Adrenal gland (tissue), 5 donors: Measurements from ENCODE around the gene LENG9.

ENCODE experiments used
- POLR2A ChIP-seq, 2 donors: fragments of 450-650 bp; IDR thresholded peaks; one replicate each; pipeline ENCODE4 v1.6.1; 2017; ENCODE audit warnings: antibody characterized with exemption in 2 of 2, mild to moderate bottlenecking in 2 of 2, moderate library complexity in 1 of 2
- TF ChIP-seq, protein P1 (sequence below), 6 experiments: fragments of 450-650 bp in 4 of 6; fragments of 200-600 bp in 2 of 6; sonication (generic) in 1 of 6; IDR thresholded peaks; 1 replicate in 5 of 6; 2 replicates in 1 of 6; pipeline versions ENCODE4 v1.5.1 to v1.8.0; 2016 to 2021; ENCODE audit warnings: antibody characterized with exemption in 6 of 6, mild to moderate bottlenecking in 2 of 6, moderate library complexity in 1 of 6
- donor health status: DM: no; HTN: no; CAD: no.

DNA sequence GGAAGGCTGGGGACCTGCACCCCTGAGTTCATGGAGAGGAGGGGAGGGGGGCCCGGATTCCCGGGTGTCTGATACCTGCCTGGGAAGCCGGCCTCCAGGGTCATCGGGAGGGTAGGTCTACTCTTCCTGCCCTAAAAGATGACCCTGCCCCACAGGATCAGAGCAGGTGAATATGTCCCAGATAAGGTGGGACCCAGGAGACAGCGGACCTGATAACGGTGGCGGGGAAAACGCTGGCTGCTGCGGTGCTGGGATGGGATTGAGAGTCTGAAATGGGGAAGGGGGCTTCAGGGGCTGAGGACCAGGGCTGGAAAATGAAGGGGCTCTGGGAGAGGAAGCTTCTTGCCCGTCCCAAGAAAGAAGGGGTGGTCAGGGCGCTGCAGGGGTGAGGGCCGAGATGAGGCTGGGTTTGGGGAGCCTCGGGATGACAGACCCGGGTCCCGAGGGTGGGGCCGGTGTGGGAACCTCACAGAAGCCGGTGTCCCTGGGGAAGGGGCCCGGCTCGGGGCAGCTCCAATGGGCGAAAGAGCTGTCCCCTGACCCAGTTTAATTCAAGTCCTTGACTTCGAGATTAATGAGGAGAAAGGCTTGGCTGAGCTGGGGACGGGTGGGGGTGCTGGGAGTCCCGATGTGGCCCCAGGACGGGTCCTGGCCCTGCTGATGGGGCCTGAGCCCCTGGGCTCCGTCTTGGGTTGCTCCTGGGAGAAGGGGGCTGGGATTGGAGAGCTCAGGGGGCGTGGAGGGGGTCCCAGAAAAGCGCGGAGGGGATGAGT, 47.5 kb downstream of the LENG9 start:
- TF ChIP-seq, protein P1, sequence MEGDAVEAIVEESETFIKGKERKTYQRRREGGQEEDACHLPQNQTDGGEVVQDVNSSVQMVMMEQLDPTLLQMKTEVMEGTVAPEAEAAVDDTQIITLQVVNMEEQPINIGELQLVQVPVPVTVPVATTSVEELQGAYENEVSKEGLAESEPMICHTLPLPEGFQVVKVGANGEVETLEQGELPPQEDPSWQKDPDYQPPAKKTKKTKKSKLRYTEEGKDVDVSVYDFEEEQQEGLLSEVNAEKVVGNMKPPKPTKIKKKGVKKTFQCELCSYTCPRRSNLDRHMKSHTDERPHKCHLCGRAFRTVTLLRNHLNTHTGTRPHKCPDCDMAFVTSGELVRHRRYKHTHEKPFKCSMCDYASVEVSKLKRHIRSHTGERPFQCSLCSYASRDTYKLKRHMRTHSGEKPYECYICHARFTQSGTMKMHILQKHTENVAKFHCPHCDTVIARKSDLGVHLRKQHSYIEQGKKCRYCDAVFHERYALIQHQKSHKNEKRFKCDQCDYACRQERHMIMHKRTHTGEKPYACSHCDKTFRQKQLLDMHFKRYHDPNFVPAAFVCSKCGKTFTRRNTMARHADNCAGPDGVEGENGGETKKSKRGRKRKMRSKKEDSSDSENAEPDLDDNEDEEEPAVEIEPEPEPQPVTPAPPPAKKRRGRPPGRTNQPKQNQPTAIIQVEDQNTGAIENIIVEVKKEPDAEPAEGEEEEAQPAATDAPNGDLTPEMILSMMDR (IDR thresholded peaks at IDR 0.05): no peak
- TF ChIP-seq POLR2A (IDR thresholded peaks at IDR 0.05): no peak
